IMR-90 (cell line): ENCODE data around the gene CLIP3. TPM values are rescaled to one million over a fixed set of nuclear protein-coding genes. Genes with fewer than 3 reads are reported as not detected.

Experiments used
- ATAC-seq: fragments of 200-7000 bp; cut with Tn5 transposase; 2 replicates; pipeline ENCODE4 v1.9.1; 2020; ENCODE audit warnings: low read depth, mild to moderate bottlenecking, moderate library complexity
- BruUV-seq: library from RNA; stranded (reverse); fragments of 400-500 nt; replicated peaks from 2 replicates; lab custom pipeline; 2021; lab: Mats Ljungman, UMichigan
- CTCF ChIA-PET: fragments of 300-600 bp; formaldehyde crosslinking; extraction: SDS; loops from one replicate; lab custom pipeline; 2021; ENCODE audit warnings: antibody characterized with exemption; lab: Yijun Ruan, JAX
- POLR2A ChIA-PET: fragments of 300-600 bp; sonication (Branson Sonifier 250); formaldehyde crosslinking; loops from one replicate; lab custom pipeline; 2022; ENCODE audit warnings: antibody characterized with exemption; ENCODE audit not compliant: unreplicated experiment; lab: Charles Lee
- DNase-seq: peaks from one replicate; pipeline ENCODE4 v3.0.0; 2013
- H2AFZ ChIP-seq: replicated peaks from 2 replicates; pipeline ENCODE3; 2013; ENCODE audit warnings: low read length, mild to moderate bottlenecking; ENCODE audit not compliant: poor library complexity
- H2AK5ac ChIP-seq: 2 replicates; pipeline ENCODE4 v1.6.1; 2013; ENCODE audit warnings: low read depth, low read length, inconsistent platforms
- H2AK9ac ChIP-seq: replicated peaks from 2 replicates; pipeline ENCODE3; 2013; ENCODE audit warnings: mild to moderate bottlenecking, low read depth, low read length, moderate library complexity; ENCODE audit not compliant: poor library complexity
- H2BK120ac ChIP-seq: 2 replicates; pipeline ENCODE4 v1.6.1; 2013; ENCODE audit warnings: low read depth, low read length, inconsistent platforms
- H2BK15ac ChIP-seq: 3 replicates; pipeline ENCODE4 v1.6.1; 2013; ENCODE audit warnings: low read depth, low read length, inconsistent platforms
- H2BK20ac ChIP-seq: 2 replicates; pipeline ENCODE4 v1.6.1; 2013; ENCODE audit warnings: low read depth, mild to moderate bottlenecking, inconsistent platforms, low read length, moderate library complexity
- H2BK5ac ChIP-seq: 2 replicates; pipeline ENCODE4 v1.6.1; 2013; ENCODE audit warnings: mild to moderate bottlenecking, low read depth, low read length, inconsistent platforms; ENCODE audit not compliant: poor library complexity, severe bottlenecking
- H3K14ac ChIP-seq: replicated peaks from 2 replicates; pipeline ENCODE4 v1.6.1; 2013; ENCODE audit warnings: low read depth, low read length, inconsistent platforms
- H3K18ac ChIP-seq: 2 replicates; pipeline ENCODE4 v1.6.1; 2013; ENCODE audit warnings: low read depth, low read length, control low read depth
- H3K23ac ChIP-seq: 2 replicates; pipeline ENCODE4 v1.6.1; 2013; ENCODE audit warnings: low read depth, low read length, inconsistent platforms
- H3K27ac ChIP-seq: 2 replicates; pipeline ENCODE4 v1.5.1; 2013; ENCODE audit warnings: mild to moderate bottlenecking, control low read depth, low read length; ENCODE audit not compliant: insufficient read depth
- H3K27me3 ChIP-seq: 2 replicates; pipeline ENCODE4 v1.6.1; 2013; ENCODE audit warnings: low read length; ENCODE audit not compliant: control insufficient read depth, insufficient read depth
- H3K36me3 ChIP-seq: 2 replicates; pipeline ENCODE4 v1.6.1; 2013; ENCODE audit warnings: low read length, mixed read lengths; ENCODE audit not compliant: control insufficient read depth, insufficient read depth
- H3K4ac ChIP-seq: 2 replicates; pipeline ENCODE4 v1.6.1; 2013; ENCODE audit warnings: low read depth, low read length, inconsistent platforms
- H3K4me1 ChIP-seq: 2 replicates; pipeline ENCODE4 v1.6.1; 2013; ENCODE audit warnings: low read length, mixed read lengths; ENCODE audit not compliant: control insufficient read depth, insufficient read depth
- H3K4me2 ChIP-seq: 2 replicates; pipeline ENCODE4 v1.6.1; 2013; ENCODE audit warnings: low read depth, mild to moderate bottlenecking, control low read depth, low read length, moderate library complexity
- H3K4me3 ChIP-seq: 2 replicates; pipeline ENCODE4 v1.5.1; 2013; ENCODE audit warnings: low read depth, mild to moderate bottlenecking, control low read depth, low read length, moderate library complexity; ENCODE audit not compliant: insufficient read depth
- H3K56ac ChIP-seq: 2 replicates; pipeline ENCODE4 v1.6.1; 2013; ENCODE audit warnings: low read length, inconsistent platforms; ENCODE audit not compliant: insufficient read depth; ENCODE audit errors: extremely low read depth
- H3K79me1 ChIP-seq, 2 experiments: 2 replicates each; pipeline ENCODE4 v1.6.1; 2013; ENCODE audit warnings: low read length in 2 of 2, inconsistent platforms in 1 of 2, low read depth in 1 of 2
- H3K9ac ChIP-seq: 2 replicates; pipeline ENCODE4 v1.6.1; 2013; ENCODE audit warnings: low read depth, low read length, control low read depth
- H3K9me1 ChIP-seq: 2 replicates; pipeline ENCODE4 v1.6.1; 2013; ENCODE audit warnings: low read length, inconsistent platforms; ENCODE audit not compliant: insufficient read depth
- H3K9me3 ChIP-seq: 2 replicates; pipeline ENCODE4 v1.6.1; 2013; ENCODE audit warnings: low read length; ENCODE audit not compliant: control insufficient read depth, insufficient read depth
- H4K20me1 ChIP-seq: 2 replicates; pipeline ENCODE4 v1.6.1; 2013; ENCODE audit warnings: low read length, inconsistent platforms; ENCODE audit not compliant: insufficient read depth
- H4K5ac ChIP-seq: 2 replicates; pipeline ENCODE4 v1.6.1; 2013; ENCODE audit warnings: mild to moderate bottlenecking, low read depth, low read length, control low read depth
- H4K8ac ChIP-seq, 2 experiments: 2 replicates each; pipeline ENCODE4 v1.6.1; 2013; ENCODE audit warnings: low read depth in 2 of 2, low read length in 2 of 2, control low read depth in 1 of 2, inconsistent platforms in 1 of 2
- H4K91ac ChIP-seq: 2 replicates; pipeline ENCODE4 v1.6.1; 2013; ENCODE audit warnings: low read depth, low read length, inconsistent platforms; ENCODE audit not compliant: insufficient read depth
- BHLHE40 ChIP-seq: fragments of 150-350 bp; IDR thresholded peaks from 2 replicates; pipeline ENCODE4 v1.6.1; 2016; ENCODE audit warnings: mild to moderate bottlenecking, low read depth, low read length
- CEBPB ChIP-seq: IDR thresholded peaks from 2 replicates; pipeline ENCODE4 v1.6.1; 2012; ENCODE audit warnings: low read depth, low read length, improper control_type of control experiment
- CHD1 ChIP-seq: IDR thresholded peaks from 2 replicates; pipeline ENCODE4 v1.6.1; 2012; ENCODE audit warnings: low read depth, low read length, improper control_type of control experiment
- MAFK ChIP-seq: IDR thresholded peaks from 2 replicates; pipeline ENCODE4 v1.6.1; 2012; ENCODE audit warnings: low read depth, low read length, improper control_type of control experiment
- MAZ ChIP-seq: IDR thresholded peaks from 2 replicates; pipeline ENCODE4 v1.6.1; 2012; ENCODE audit warnings: low read depth, mild to moderate bottlenecking, low read length, improper control_type of control experiment, moderate library complexity, borderline replicate concordance
- MXI1 ChIP-seq: IDR thresholded peaks from 2 replicates; pipeline ENCODE4 v1.6.1; 2012; ENCODE audit warnings: low read depth, mild to moderate bottlenecking, low read length, moderate library complexity, borderline replicate concordance
- NFE2L2 ChIP-seq: fragments of 150-350 bp; IDR thresholded peaks from 2 replicates; pipeline ENCODE4 v1.6.1; 2016; ENCODE audit warnings: low read depth, mild to moderate bottlenecking, low read length
- RAD21 ChIP-seq: IDR thresholded peaks from 2 replicates; pipeline ENCODE4 v1.6.1; 2012; ENCODE audit warnings: low read length, improper control_type of control experiment
- SMC3 ChIP-seq: fragments of 150-350 bp; IDR thresholded peaks from 2 replicates; pipeline ENCODE4 v1.6.1; 2016; ENCODE audit warnings: low read depth, mild to moderate bottlenecking, antibody characterized with exemption, low read length, moderate library complexity
- WGBS, 2 experiments: methylation state at CpG; one replicate each; pipeline versions ENCODE4 v1.1.5 to v1.1.7; 2013; ENCODE audit warnings: missing lambda C conversion rate in 2 of 2; ENCODE audit not compliant: insufficient read length in 1 of 2; ENCODE audit errors: extremely low coverage in 2 of 2; 5-methylcytosine and 5-hydroxymethylcytosine counted together
- dilution Hi-C: fragments of 300-500 bp; cut with HindIII; formaldehyde crosslinking; loops from one replicate; pipeline ENCODE4 v1.14.3; 2018; ENCODE audit warnings: low sequenced_read_pairs; ENCODE audit not compliant: unreplicated experiment
- in situ Hi-C: fragments of 300-500 bp; cut with MboI; formaldehyde crosslinking; loops from 3 replicates; pipeline ENCODE4 v1.14.3; 2019; ENCODE audit warnings: low sequenced_read_pairs, inconsistent platforms, mixed read lengths
- intact Hi-C: fragments of 100-400 bp; cut with micrococcal nuclease; formaldehyde crosslinking; loops from 2 replicates; pipeline ENCODE4 v1.10.0; 2022
- polyA plus RNA-seq, 3 experiments: library from polyadenylated mRNA; depleted of rRNA; stranded (reverse); fragments of >200 nt; gene quantifications; 2 replicates each; pipeline ENCODE4 v1.2.3, GENCODE V29; 2012; ENCODE audit warnings: low replicate concordance in 1 of 3
- total RNA-seq: library from RNA; depleted of rRNA; stranded (reverse); fragments of >200 nt; gene quantifications from 2 replicates; pipeline ENCODE4 v1.2.3, GENCODE V29; 2012

The CLIP3 gene
- total and polyA plus RNA-seq, 2 of the 4 experiments (the other 2 are of a cell fraction): 5.4 to 28.7 TPM

DNA sequence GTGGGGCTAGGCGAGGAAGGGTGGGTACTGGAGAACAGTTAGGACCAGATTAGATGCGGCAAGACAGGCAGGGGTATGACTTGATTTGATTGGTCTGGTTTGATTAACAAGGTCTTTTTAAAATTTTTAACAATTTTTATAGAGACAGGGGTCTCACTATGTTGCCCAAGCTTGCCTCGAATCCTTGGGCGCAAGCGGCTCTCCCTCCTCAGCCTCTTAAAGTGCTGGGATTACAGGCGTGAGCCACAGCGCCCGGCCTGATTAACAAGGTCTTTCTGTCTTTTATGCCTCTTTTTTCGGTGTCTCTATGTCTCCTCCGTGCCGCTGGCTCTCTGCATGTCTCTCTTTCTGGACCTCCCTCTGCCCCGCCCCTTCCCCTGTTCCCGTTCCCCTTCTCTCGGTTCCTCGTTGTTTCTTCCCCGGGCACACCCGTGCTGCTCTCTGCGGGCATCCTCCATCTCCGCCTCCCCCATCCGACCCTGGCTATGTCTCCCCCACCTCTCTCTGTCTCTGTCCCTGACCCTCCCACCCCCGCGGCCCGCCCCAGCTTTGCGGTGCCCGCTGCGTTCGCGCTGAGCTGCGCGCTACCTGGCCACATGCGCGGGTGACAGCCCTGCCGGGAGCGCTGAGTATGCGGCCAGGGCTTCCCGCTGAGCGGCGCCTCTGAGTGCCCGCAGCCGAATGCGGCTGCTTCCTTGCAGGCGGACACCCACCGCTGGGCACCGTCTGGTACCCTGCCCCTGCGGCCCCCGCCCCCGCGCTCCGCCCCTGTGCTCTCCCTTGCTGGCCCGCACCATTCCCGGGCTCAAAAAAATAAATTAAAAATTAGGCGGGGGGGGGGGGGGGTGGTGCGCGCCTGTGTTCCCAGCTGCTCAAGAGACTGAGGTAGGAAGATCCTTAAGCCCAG is 45.8 kb downstream of the CLIP3 start:
- Histone ChIP-seq H3K27me3 (peaks cover 28% of the 10 kb centered on the region), H4K20me1 (no peaks in the 10 kb centered on the region; the same call in 1 of the 2 replicates), H4K8ac (no peak overlapping the region), H3K4me1 (no peaks in the 10 kb centered on the region), H3K9me3 (peaks cover 5% of the 10 kb centered on the region), H2BK120ac (no peak overlapping the region), H3K36me3 (no peaks in the 10 kb centered on the region), H2AK9ac (no peak overlapping the region), H3K9ac (no peak overlapping the region), H2BK5ac (no peak overlapping the region), H3K23ac (no peak overlapping the region), H3K18ac (no peak overlapping the region), H3K56ac (no peak overlapping the region), H2BK15ac (no peak overlapping the region), H3K4ac (no peak overlapping the region), H4K5ac (no peak overlapping the region), H3K4me3 (peak overlapping the region; percentile 17), H2AK5ac (no peak overlapping the region), H2BK20ac (no peak overlapping the region), H3K4me2 (peak overlapping the region; percentile 18; the same call in 1 of the 2 replicates), H4K91ac (no peak overlapping the region), H2AFZ (peak overlapping the region; percentile 70), H3K79me1 (no peaks in the 10 kb centered on the region), H3K14ac (no peak overlapping the region), H3K27ac (no peak overlapping the region), H3K9me1 (no peaks in the 10 kb centered on the region)
- in situ Hi-C loops (no loop called here), dilution Hi-C loops (no loop called here), intact Hi-C loops (no loop called here)
- ChIA-PET CTCF (interaction anchor here (0.7 kb wide), 1 partner anchor 121 kb away, joined by 3 read pairs; no protein-coding TSS in a partner anchor), POLR2A (no interaction called here)
- no TSS peak for BruUV-seq
- no peak for TF ChIP-seq MXI1
- TF ChIP-seq CEBPB: no peak
- TF ChIP-seq CHD1: no peak
- TF ChIP-seq MAFK: no peak
- TF ChIP-seq SMC3: no peak
- no peak for TF ChIP-seq NFE2L2
- no peak for TF ChIP-seq MAZ
- no peak for TF ChIP-seq RAD21
- TF ChIP-seq BHLHE40: no peak
- DNase-seq: no peak
- WGBS, 2 experiments: 10% methylated on average over 31 of the region's 54 CpGs; no CpG with 5 or more reads in 1 of the 2 experiments
- ATAC-seq: peak; percentile 81
